Liver (tissue), 9 donors: ENCODE measurements around the gene ISG20L2. TPM values are rescaled to one million over a fixed set of nuclear protein-coding genes. Genes with fewer than 3 reads are reported as not detected.

ENCODE experiments used
- DNase-seq: peaks from one replicate; pipeline ENCODE4 v3.0.0-alpha.2; 2017; ENCODE audit warnings: low spot score
- H3K27ac ChIP-seq, 2 donors: one replicate each; pipeline ENCODE4 v1.7.0; 2013; ENCODE audit warnings: inconsistent platforms in 2 of 2, low read length in 2 of 2, control low read depth in 1 of 2, low read depth in 1 of 2, mild to moderate bottlenecking in 1 of 2
- H3K27me3 ChIP-seq, 4 donors: one replicate each; pipeline versions ENCODE4 v1.6.1 to v1.7.0; 2013; ENCODE audit warnings: low read length in 3 of 4, inconsistent platforms in 1 of 4, mild to moderate bottlenecking in 1 of 4, moderate library complexity in 1 of 4; ENCODE audit not compliant: control insufficient read depth in 4 of 4, insufficient read depth in 4 of 4
- H3K36me3 ChIP-seq, 4 donors: one replicate each; pipeline versions ENCODE4 v1.6.1 to v1.7.0; 2013; ENCODE audit warnings: low read length in 3 of 4, mild to moderate bottlenecking in 3 of 4, low read depth in 1 of 4, moderate library complexity in 1 of 4; ENCODE audit not compliant: control insufficient read depth in 4 of 4, insufficient read depth in 3 of 4
- H3K4me1 ChIP-seq, 4 donors: one replicate each; pipeline versions ENCODE4 v1.6.1 to v1.7.0; 2013; ENCODE audit warnings: low read length in 3 of 4, mild to moderate bottlenecking in 3 of 4, moderate library complexity in 1 of 4; ENCODE audit not compliant: control insufficient read depth in 4 of 4, insufficient read depth in 4 of 4
- H3K4me3 ChIP-seq, 3 donors: one replicate each; pipeline versions ENCODE4 v1.6.1 to v1.7.0; 2013; ENCODE audit warnings: low read length in 3 of 3, control low read depth in 1 of 3, low read depth in 1 of 3, mild to moderate bottlenecking in 1 of 3
- H3K9ac ChIP-seq, 2 donors: one replicate each; pipeline ENCODE4 v1.7.0; 2013; ENCODE audit warnings: low read length in 2 of 2, mild to moderate bottlenecking in 2 of 2, moderate library complexity in 2 of 2, control low read depth in 1 of 2, low read depth in 1 of 2
- H3K9me3 ChIP-seq, 4 donors: one replicate each; pipeline versions ENCODE4 v1.6.1 to v1.7.0; 2013; ENCODE audit warnings: low read length in 3 of 4; ENCODE audit not compliant: control insufficient read depth in 4 of 4
- ATF3 ChIP-seq: IDR thresholded peaks from 2 replicates; pipeline ENCODE4 v1.6.1; 2016; ENCODE audit warnings: antibody characterized with exemption
- FOXA1 ChIP-seq: IDR thresholded peaks from 2 replicates; pipeline ENCODE4 v1.6.1; 2016; ENCODE audit warnings: antibody characterized with exemption
- GABPA ChIP-seq, 2 donors: IDR thresholded peaks in 1 of 2; conservative IDR thresholded peaks in 1 of 2; 2 replicates each; pipeline ENCODE4 v1.6.1; 2016; ENCODE audit warnings: antibody characterized with exemption in 2 of 2, mild to moderate bottlenecking in 1 of 2, moderate library complexity in 1 of 2
- HNF4A ChIP-seq, 2 donors: conservative IDR thresholded peaks; 2 replicates each; pipeline ENCODE4 v1.6.1; 2016; ENCODE audit warnings: antibody characterized with exemption in 2 of 2, mild to moderate bottlenecking in 2 of 2
- HNF4G ChIP-seq: IDR thresholded peaks from 2 replicates; pipeline ENCODE4 v1.6.1; 2016; ENCODE audit warnings: antibody characterized with exemption
- JUND ChIP-seq, 2 donors: IDR thresholded peaks; 2 replicates each; pipeline ENCODE4 v1.6.1; 2016; ENCODE audit warnings: antibody characterized with exemption in 2 of 2
- NR2F2 ChIP-seq: IDR thresholded peaks from 2 replicates; pipeline ENCODE4 v1.6.1; 2016; ENCODE audit warnings: antibody characterized with exemption
- RAD21 ChIP-seq, 2 donors: IDR thresholded peaks; 2 replicates each; pipeline ENCODE4 v1.6.1; 2016; ENCODE audit warnings: antibody characterized with exemption in 2 of 2, mild to moderate bottlenecking in 2 of 2
- REST ChIP-seq: IDR thresholded peaks from 2 replicates; pipeline ENCODE4 v1.6.1; 2016; ENCODE audit warnings: antibody characterized with exemption, mild to moderate bottlenecking
- SP1 ChIP-seq: IDR thresholded peaks from 2 replicates; pipeline ENCODE4 v1.6.1; 2018; ENCODE audit warnings: antibody characterized with exemption, mild to moderate bottlenecking
- TAF1 ChIP-seq: conservative IDR thresholded peaks from 2 replicates; pipeline ENCODE4 v1.6.1; 2016; ENCODE audit warnings: antibody characterized with exemption, mild to moderate bottlenecking
- WGBS: extraction: QIAGEN DNeasy Blood & Tissue Kit; methylation state at CpG from one replicate; pipeline ENCODE4 v1.1.7; 2013; 5-methylcytosine and 5-hydroxymethylcytosine counted together
- polyA plus RNA-seq, 2 donors: library from polyadenylated mRNA; stranded (reverse) in 1 of 2; unstranded in 1 of 2; fragments of 200-250 nt in 1 of 2; fragments of >200 nt in 1 of 2; fragmentation: Nextera tagmentation in 1 of 2; extraction: Ambion mirVana in 1 of 2; gene quantifications; one replicate each; pipeline versions ENCODE4 v1.2.1 to v1.2.3, GENCODE V29; 2013 to 2015
- total RNA-seq, 2 donors: library from RNA; depleted of rRNA; stranded (reverse); fragments of >200 nt; gene quantifications; one replicate each; pipeline ENCODE4 v1.2.3, GENCODE V29; 2014
- TF ChIP-seq, protein P1 (sequence below): IDR thresholded peaks from 2 replicates; pipeline ENCODE4 v1.6.1; 2016; ENCODE audit warnings: antibody characterized with exemption
- TF ChIP-seq, protein P2 (sequence below): IDR thresholded peaks from 2 replicates; pipeline ENCODE4 v1.6.1; 2016; ENCODE audit warnings: antibody characterized with exemption
- donor health status: healthy.
- donor health status: healthy.
- donor health status: healthy.
- donor health status: healthy.
- donor health status: healthy.

ISG20L2 gene
- total and polyA plus RNA-seq, 4 donors = 5.6 to 9.9 (median 6.7) TPM

GRCh38 chr1:156775799-156776198, 47.2 kb upstream of the ISG20L2 start:
- H3K9ac ChIP-seq = no peak overlapping the region
- no peak for TF ChIP-seq HNF4G
- no peak for TF ChIP-seq HNF4A (conservative IDR thresholded peaks at IDR 0.05)
- TF ChIP-seq, protein P1, sequence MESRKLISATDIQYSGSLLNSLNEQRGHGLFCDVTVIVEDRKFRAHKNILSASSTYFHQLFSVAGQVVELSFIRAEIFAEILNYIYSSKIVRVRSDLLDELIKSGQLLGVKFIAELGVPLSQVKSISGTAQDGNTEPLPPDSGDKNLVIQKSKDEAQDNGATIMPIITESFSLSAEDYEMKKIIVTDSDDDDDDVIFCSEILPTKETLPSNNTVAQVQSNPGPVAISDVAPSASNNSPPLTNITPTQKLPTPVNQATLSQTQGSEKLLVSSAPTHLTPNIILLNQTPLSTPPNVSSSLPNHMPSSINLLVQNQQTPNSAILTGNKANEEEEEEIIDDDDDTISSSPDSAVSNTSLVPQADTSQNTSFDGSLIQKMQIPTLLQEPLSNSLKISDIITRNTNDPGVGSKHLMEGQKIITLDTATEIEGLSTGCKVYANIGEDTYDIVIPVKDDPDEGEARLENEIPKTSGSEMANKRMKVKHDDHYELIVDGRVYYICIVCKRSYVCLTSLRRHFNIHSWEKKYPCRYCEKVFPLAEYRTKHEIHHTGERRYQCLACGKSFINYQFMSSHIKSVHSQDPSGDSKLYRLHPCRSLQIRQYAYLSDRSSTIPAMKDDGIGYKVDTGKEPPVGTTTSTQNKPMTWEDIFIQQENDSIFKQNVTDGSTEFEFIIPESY = no peak
- no peak for TF ChIP-seq ATF3
- TF ChIP-seq REST = no peak
- TF ChIP-seq GABPA (IDR thresholded peaks at IDR 0.05 in 1 of 2, conservative IDR thresholded peaks at IDR 0.05 in 1 of 2) = no peak
- no peak for TF ChIP-seq SP1
- no peak for TF ChIP-seq JUND (IDR thresholded peaks at IDR 0.05)
- no peak for TF ChIP-seq TAF1
- no peak for TF ChIP-seq RAD21 (IDR thresholded peaks at IDR 0.05)
- 90% methylated on average over 5 of the region's 5 CpGs for WGBS
- H3K27me3 ChIP-seq = no peaks in the 10 kb centered on the region
- no peak overlapping the region for H3K27ac ChIP-seq
- peaks cover 0 to 2% (median 1%) of the 10 kb centered on the region in 4 donors for H3K4me1 ChIP-seq
- H3K36me3 ChIP-seq = peaks cover 0 to 7% (median under 1%) of the 10 kb centered on the region in 4 donors
- H3K4me3 ChIP-seq = no peak overlapping the region
- no peaks in the 10 kb centered on the region for H3K9me3 ChIP-seq
- no peak for DNase-seq

DNA sequence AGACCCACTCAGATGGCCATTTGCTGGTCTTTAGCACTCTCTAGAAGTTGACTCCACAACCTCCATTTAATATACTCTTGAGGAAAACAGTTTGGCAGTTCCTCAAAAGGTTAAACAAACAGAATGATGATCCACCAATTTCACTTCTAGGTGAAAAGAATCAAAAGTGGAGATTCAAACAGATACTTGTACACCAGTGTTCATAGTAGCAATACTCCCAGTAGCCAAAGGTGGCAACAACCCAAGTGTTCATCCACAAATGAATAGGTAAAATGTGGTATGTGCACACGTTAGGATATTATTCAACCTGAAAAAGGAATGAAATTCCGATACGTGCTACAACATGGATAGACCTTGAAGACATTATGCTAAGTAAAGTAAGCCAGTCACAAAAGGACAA, 45.0 kb upstream of the ISG20L2 start:
- no peak overlapping the region for H3K9ac ChIP-seq
- 94% methylated on average over 3 of the region's 3 CpGs for WGBS
- no peak overlapping the region for H3K27ac ChIP-seq
- peaks cover 0 to 7% (median under 1%) of the 10 kb centered on the region in 4 donors for H3K36me3 ChIP-seq
- H3K4me3 ChIP-seq = no peak overlapping the region
- H3K4me1 ChIP-seq = peaks cover 4 to 14% (median 10%) of the 10 kb centered on the region in 4 donors
- no peaks in the 10 kb centered on the region for H3K9me3 ChIP-seq
- no peak for TF ChIP-seq ATF3
- no peak for TF ChIP-seq FOXA1
- TF ChIP-seq HNF4A (conservative IDR thresholded peaks at IDR 0.05) = no peak
- TF ChIP-seq NR2F2 = no peak
- no peak for TF ChIP-seq GABPA (IDR thresholded peaks at IDR 0.05 in 1 of 2, conservative IDR thresholded peaks at IDR 0.05 in 1 of 2)
- TF ChIP-seq, protein P2, sequence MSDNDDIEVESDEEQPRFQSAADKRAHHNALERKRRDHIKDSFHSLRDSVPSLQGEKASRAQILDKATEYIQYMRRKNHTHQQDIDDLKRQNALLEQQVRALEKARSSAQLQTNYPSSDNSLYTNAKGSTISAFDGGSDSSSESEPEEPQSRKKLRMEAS = no peak
- no peak for TF ChIP-seq REST
- no peak for DNase-seq
- H3K27me3 ChIP-seq = no peaks in the 10 kb centered on the region
